Parathyroid adenoma (tissue), 2 donors: Measurements from ENCODE around the gene PROM2.

Source experiments
- H2AFZ ChIP-seq: fragments of 300-600 bp; sonication (generic); one replicate; pipeline ENCODE4 v1.7.0; 2017; ENCODE audit warnings: antibody characterized with exemption, mild to moderate bottlenecking
- H3K27ac ChIP-seq: fragments of 300-600 bp; sonication (generic); one replicate; pipeline ENCODE4 v1.7.0; 2017
- H3K27me3 ChIP-seq: fragments of 300-600 bp; sonication (generic); one replicate; pipeline ENCODE4 v1.7.0; 2017; ENCODE audit warnings: low read length; ENCODE audit not compliant: control insufficient read depth, insufficient read depth
- H3K36me3 ChIP-seq: fragments of 300-600 bp; sonication (generic); one replicate; pipeline ENCODE4 v1.7.0; 2017; ENCODE audit warnings: low read length; ENCODE audit not compliant: control insufficient read depth, insufficient read depth
- H3K4me1 ChIP-seq: fragments of 300-600 bp; sonication (generic); one replicate; pipeline ENCODE4 v1.7.0; 2017; ENCODE audit warnings: control low read depth
- H3K4me2 ChIP-seq: fragments of 300-600 bp; sonication (generic); one replicate; pipeline ENCODE4 v1.7.0; 2017; ENCODE audit warnings: low read length
- H3K4me3 ChIP-seq: fragments of 300-600 bp; sonication (generic); one replicate; pipeline ENCODE4 v1.7.0; 2017; ENCODE audit warnings: low read depth, low read length
- H3K79me2 ChIP-seq: fragments of 300-600 bp; sonication (generic); one replicate; pipeline ENCODE4 v1.7.0; 2017; ENCODE audit warnings: control low read depth
- H3K9ac ChIP-seq: fragments of 300-600 bp; sonication (generic); one replicate; pipeline ENCODE4 v1.7.0; 2017; ENCODE audit warnings: mild to moderate bottlenecking
- H3K9me3 ChIP-seq: fragments of 300-600 bp; sonication (generic); one replicate; pipeline ENCODE4 v1.7.0; 2017; ENCODE audit warnings: low read length; ENCODE audit not compliant: control insufficient read depth
- CTCF ChIP-seq: fragments of 300-600 bp; sonication (generic); IDR thresholded peaks from one replicate; pipeline ENCODE4 v1.7.0; 2017; ENCODE audit warnings: antibody characterized with exemption, mild to moderate bottlenecking
- donor health status: primary hyperparathyroidism.

Gene PROM2

DNA sequence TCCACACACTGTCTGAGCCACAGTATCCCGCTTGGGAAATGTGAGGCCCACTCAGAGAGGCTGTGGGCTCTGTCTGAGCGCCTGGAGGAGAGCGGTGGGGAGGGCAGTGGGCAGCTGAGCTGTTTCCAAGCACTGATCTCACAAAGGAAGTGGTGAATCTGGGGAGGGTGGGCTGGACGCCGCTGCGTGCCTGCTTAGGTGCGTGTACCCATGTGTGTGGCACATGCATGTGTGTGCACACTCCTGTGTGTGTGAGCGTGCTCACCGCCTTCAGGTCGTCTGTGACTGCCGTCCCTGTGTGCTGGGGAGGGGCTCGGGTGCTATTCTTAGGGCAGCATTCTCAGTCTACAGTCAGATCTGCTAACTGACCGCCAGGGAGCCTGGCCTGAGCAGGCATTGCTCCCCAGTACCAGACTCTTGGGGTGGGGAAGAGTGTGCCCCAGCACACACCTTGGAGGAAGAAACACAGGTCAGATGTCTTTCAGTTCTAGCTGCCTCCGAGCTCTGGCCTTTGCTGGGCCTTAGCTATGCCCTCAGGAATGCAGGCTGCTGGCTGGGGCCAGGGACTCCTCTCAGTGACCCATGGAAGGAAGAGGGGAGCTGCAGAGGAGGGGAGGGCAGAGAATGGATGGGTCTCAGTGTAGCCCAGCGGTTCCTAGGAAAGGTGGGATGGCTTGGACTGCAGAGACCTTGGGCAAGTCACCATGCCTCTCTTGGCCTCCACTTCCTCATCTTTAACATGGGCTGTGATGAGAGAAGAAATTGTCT is 54.3 kb downstream of the PROM2 start:
- Histone ChIP-seq H3K9ac (no peak overlapping the region), H3K4me3 (no peak overlapping the region), H3K27ac (peak overlapping the region; percentile 97), H3K4me1 (peaks cover 68% of the 10 kb centered on the region), H2AFZ (peak overlapping the region; percentile 57), H3K79me2 (no peaks in the 10 kb centered on the region), H3K36me3 (no peaks in the 10 kb centered on the region), H3K27me3 (no peaks in the 10 kb centered on the region), H3K4me2 (no peak overlapping the region), H3K9me3 (no peaks in the 10 kb centered on the region)
- no peak for TF ChIP-seq CTCF

DNA sequence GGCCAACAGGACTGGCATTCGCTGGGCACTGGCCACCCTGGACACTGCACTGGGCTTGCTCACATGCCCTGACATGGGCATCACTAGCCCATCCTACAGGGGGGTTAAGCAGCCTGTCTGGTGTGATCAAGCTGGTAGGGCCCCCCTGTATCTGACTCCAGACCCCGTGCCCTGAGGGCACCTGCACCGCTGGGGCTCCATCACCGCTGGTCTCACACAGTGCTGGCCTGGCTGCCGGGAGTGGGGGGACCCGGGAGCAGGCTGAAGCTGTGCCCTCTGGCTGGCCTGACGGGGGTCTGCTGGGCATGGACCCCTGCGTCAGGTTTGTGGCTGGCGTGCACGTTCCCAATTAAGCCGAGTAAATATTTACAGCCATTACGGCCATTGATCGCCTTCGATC is 55.2 kb downstream of the PROM2 start:
- H3K4me3 ChIP-seq = no peak overlapping the region
- no peaks in the 10 kb centered on the region for H3K9me3 ChIP-seq
- peaks cover 74% of the 10 kb centered on the region for H3K4me1 ChIP-seq
- H3K9ac ChIP-seq = no peak overlapping the region
- H2AFZ ChIP-seq = no peak overlapping the region
- no peaks in the 10 kb centered on the region for H3K79me2 ChIP-seq
- no peak for TF ChIP-seq CTCF
- H3K36me3 ChIP-seq = no peaks in the 10 kb centered on the region
- H3K4me2 ChIP-seq = no peak overlapping the region
- H3K27ac ChIP-seq = peak overlapping the region; percentile 97
- no peaks in the 10 kb centered on the region for H3K27me3 ChIP-seq

DNA sequence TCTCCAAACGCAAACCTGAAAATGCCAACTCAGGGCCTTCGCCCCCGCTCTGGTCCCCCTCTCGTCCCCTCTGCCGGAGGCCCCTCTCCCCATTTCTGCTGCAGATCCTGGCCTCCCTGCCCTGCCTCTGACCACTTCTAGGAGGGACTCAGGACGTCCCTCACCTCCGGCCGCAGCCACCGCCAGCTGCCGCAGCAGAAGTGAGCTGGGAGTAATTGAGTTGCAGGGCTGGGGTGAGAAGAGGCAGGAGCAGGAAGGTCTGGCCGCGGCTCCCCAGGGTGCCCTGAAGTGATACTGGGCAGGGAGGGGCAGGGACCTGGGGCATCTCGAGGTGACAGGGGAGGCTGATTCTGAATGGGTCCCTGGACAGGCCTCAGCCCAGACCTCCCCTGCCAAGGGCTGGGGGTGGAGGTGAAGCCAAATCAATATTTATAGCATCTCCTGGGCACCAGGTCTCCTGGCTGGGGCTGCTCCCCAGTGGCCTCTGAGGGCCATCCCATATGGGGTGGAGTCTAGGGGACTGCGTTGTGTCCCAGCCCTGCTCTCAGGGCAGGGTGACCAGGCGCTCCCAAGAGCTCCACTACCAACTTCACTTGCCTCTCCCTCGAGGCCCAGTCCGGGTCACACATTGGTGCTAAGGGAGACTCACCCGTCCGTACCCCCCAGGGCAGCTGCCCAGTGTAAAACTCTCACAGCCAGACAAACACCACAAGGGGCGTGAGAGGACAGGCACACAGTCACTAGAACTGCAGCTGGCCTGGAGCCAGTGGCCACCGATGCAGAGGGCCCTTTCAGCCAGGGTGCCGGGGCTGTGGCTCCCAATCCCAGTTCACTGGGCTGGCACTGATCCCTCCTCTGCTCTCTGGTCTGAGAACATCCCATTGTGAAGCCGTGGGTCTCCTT is 55.9 kb downstream of the PROM2 start:
- Histone ChIP-seq H3K9me3 (no peaks in the 10 kb centered on the region), H2AFZ (peak overlapping the region; percentile 81), H3K27ac (peak overlapping the region; percentile 97), H3K9ac (no peak overlapping the region), H3K36me3 (no peaks in the 10 kb centered on the region), H3K27me3 (no peaks in the 10 kb centered on the region), H3K4me1 (peaks cover 81% of the 10 kb centered on the region), H3K79me2 (no peaks in the 10 kb centered on the region), H3K4me2 (no peak overlapping the region), H3K4me3 (no peak overlapping the region)
- peak; percentile 53 for TF ChIP-seq CTCF

GRCh38 chr2:95330794-95331338 is 56.6 kb downstream of the PROM2 start:
- Histone ChIP-seq H3K9ac (no peak overlapping the region), H3K79me2 (no peaks in the 10 kb centered on the region), H3K4me1 (peaks cover 83% of the 10 kb centered on the region), H3K4me2 (no peak overlapping the region), H3K4me3 (no peak overlapping the region), H2AFZ (peak overlapping the region; percentile 81), H3K27me3 (no peaks in the 10 kb centered on the region), H3K27ac (peak overlapping the region; percentile 97), H3K36me3 (no peaks in the 10 kb centered on the region), H3K9me3 (no peaks in the 10 kb centered on the region)
- no peak for TF ChIP-seq CTCF
